ENCODE measurements around the gene CRTAC1. TPM values are rescaled to one million over a fixed set of nuclear protein-coding genes. Genes with fewer than 3 reads are reported as not detected.

CRTAC1 gene
- polyA plus RNA-seq, 3 donors: not detected

DNA sequence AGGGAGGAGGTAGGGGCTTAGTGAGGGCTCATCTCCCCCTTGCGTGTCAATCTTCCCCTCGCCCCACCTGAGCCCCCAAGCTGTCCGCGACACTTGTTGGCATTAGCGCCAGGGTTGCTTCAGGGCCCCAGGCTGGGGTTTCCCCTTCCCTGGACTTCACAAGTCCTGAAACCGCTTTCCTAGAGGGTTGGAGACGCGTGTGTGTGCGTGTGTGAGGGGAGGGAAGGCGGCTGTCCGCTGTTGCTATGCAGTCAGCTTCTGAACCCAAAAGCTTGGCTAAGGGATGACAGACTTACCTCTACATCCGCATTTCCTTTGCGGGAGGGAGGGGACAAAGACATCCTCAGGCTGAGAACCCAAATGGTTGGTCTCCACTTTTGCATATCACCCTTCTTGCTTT, 180.0 kb downstream of the CRTAC1 start:
- H2AFZ ChIP-seq (ENCODE audit: insufficient read depth, low read depth, low read length, poor library complexity, severe bottlenecking): no peak overlapping the region
- peak in 1 of 3 donors; percentile 10 for DNase-seq
- no peak overlapping the region for H3K27ac ChIP-seq (ENCODE audit: low read depth in 1 of 2, low read length in 2 of 2)
- peaks cover 39 to 64% of the 10 kb centered on the region in 2 donors for H3K27me3 ChIP-seq (ENCODE audit: control insufficient read depth in 2 of 2, insufficient read depth in 2 of 2, low read length in 2 of 2)
- WGBS (ENCODE audit: insufficient coverage): 42% methylated on average over 2 of the region's 13 CpGs
- H3K4me1 Mint-ChIP-seq: peaks cover 11% of the 10 kb centered on the region
- TF ChIP-seq, protein P1, sequence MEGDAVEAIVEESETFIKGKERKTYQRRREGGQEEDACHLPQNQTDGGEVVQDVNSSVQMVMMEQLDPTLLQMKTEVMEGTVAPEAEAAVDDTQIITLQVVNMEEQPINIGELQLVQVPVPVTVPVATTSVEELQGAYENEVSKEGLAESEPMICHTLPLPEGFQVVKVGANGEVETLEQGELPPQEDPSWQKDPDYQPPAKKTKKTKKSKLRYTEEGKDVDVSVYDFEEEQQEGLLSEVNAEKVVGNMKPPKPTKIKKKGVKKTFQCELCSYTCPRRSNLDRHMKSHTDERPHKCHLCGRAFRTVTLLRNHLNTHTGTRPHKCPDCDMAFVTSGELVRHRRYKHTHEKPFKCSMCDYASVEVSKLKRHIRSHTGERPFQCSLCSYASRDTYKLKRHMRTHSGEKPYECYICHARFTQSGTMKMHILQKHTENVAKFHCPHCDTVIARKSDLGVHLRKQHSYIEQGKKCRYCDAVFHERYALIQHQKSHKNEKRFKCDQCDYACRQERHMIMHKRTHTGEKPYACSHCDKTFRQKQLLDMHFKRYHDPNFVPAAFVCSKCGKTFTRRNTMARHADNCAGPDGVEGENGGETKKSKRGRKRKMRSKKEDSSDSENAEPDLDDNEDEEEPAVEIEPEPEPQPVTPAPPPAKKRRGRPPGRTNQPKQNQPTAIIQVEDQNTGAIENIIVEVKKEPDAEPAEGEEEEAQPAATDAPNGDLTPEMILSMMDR (IDR thresholded peaks at IDR 0.05): no peak
- peak overlapping the region; percentile 55 to 78 for H3K4me3 Mint-ChIP-seq
- no peak overlapping the region for H3K9ac ChIP-seq (ENCODE audit: insufficient read depth, low read length, poor library complexity, severe bottlenecking)
- H3K27me3 Mint-ChIP-seq (ENCODE audit: low read depth in 3 of 3): peaks cover 44 to 70% (median 55%) of the 10 kb centered on the region in 3 donors
- H3K79me2 ChIP-seq (ENCODE audit: insufficient read depth, low read length): no peaks in the 10 kb centered on the region
- H3K27ac Mint-ChIP-seq: no peak overlapping the region
- H3K4me1 ChIP-seq (ENCODE audit: control insufficient read depth in 1 of 2, insufficient read depth in 2 of 2, low read length in 2 of 2): peaks cover 4 to 6% of the 10 kb centered on the region in 2 donors
- H3K4me3 ChIP-seq (replicated peaks in 1 of 3; ENCODE audit: low read depth in 2 of 3, low read length in 3 of 3): no peak overlapping the region
- H3K9me3 Mint-ChIP-seq: peaks cover 0 to 17% (median 1%) of the 10 kb centered on the region in 7 donors
- peaks cover 0 to 12% of the 10 kb centered on the region in 2 donors for H3K9me3 ChIP-seq (replicated peaks in 1 of 2; ENCODE audit: control insufficient read depth in 1 of 2, insufficient read depth in 1 of 2, low read length in 2 of 2)
- no peaks in the 10 kb centered on the region for H3K36me3 ChIP-seq (replicated peaks in 1 of 2; ENCODE audit: control insufficient read depth in 1 of 2, insufficient read depth in 2 of 2, low read length in 2 of 2)
- H3K4me2 ChIP-seq (replicated peaks; ENCODE audit: extremely low read depth, low read length, poor library complexity, severe bottlenecking): no peak overlapping the region
- peaks cover 0 to 1% of the 10 kb centered on the region in 2 donors for H3K36me3 Mint-ChIP-seq
- intact Hi-C loops (cut with micrococcal nuclease): no loop called here
- no peaks in the 10 kb centered on the region for H4K20me1 ChIP-seq (ENCODE audit: insufficient read depth, low read length)

DNA sequence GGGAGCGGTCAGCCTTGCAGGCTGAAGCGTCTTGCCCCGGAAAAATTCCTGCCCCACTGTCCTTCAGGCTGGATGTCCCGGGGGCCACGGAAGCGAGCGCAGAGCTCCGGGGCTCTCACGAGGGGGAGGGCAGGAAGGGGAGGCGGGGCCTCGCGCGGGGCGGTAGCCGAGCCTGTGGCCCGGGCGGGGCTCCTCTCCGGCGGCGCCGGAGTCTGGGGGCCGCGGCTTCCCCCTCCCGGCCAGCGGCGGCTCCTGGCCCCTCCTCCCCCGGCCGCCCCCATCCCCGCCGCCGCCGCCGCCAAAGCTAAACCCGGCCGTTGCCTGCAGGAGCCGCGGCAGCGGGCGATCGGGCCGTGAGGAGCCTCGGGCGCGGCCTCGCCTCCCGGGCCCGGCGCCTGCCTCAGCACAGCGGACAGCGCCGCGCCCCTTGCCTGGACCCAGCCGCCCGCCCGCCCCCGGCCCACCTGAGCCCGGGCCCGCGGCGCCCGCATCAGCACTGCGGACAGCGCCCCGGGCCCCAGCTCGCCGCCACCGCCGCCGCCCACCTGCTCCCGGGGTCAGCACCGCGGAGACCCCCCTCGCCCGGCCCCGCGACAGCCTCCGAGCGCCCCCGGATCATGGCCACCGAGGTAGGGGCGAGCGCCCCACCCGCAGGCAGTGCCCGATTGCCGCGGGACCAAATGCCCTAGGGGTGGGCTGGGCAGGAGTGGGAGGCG, 180.6 kb downstream of the CRTAC1 start, which contains the start of gene GOLGA7B:
Gene GOLGA7B (plus strand): TSS at position 157 of the 716 bp plus-strand sequence. CDS start 461 bp downstream, at position 618.
- WGBS (ENCODE audit: insufficient coverage): under 1% methylated on average over 61 of the region's 87 CpGs
- Histone ChIP-seq H3K4me3 (replicated peaks in 1 of 3; ENCODE audit: low read depth in 2 of 3, low read length in 3 of 3) (peak within 1 kb of the TSS; percentile 43 to 74 (median 49)), H4K20me1 (ENCODE audit: insufficient read depth, low read length) (no peaks in the 10 kb centered on the region), H3K27ac (ENCODE audit: low read depth in 1 of 2, low read length in 2 of 2) (no peak within 1 kb of the TSS), H3K9ac (ENCODE audit: insufficient read depth, low read length, poor library complexity, severe bottlenecking) (peak within 1 kb of the TSS; percentile 32), H2AFZ (ENCODE audit: insufficient read depth, low read depth, low read length, poor library complexity, severe bottlenecking) (peak within 1 kb of the TSS; percentile 72), H3K36me3 (replicated peaks in 1 of 2; ENCODE audit: control insufficient read depth in 1 of 2, insufficient read depth in 2 of 2, low read length in 2 of 2) (no peaks in the 10 kb centered on the region), H3K79me2 (ENCODE audit: insufficient read depth, low read length) (no peaks in the 10 kb centered on the region), H3K4me2 (replicated peaks; ENCODE audit: extremely low read depth, low read length, poor library complexity, severe bottlenecking) (peak within 1 kb of the TSS; percentile 86), H3K9me3 (replicated peaks in 1 of 2; ENCODE audit: control insufficient read depth in 1 of 2, insufficient read depth in 1 of 2, low read length in 2 of 2) (peaks cover 0 to 12% of the 10 kb centered on the region in 2 donors), H3K27me3 (ENCODE audit: control insufficient read depth in 2 of 2, insufficient read depth in 2 of 2, low read length in 2 of 2) (peaks cover 39 to 64% of the 10 kb centered on the region in 2 donors), H3K4me1 (ENCODE audit: control insufficient read depth in 1 of 2, insufficient read depth in 2 of 2, low read length in 2 of 2) (peaks cover 4 to 6% of the 10 kb centered on the region in 2 donors)
- H3K4me1 Mint-ChIP-seq: peaks cover 11% of the 10 kb centered on the region
- H3K4me3 Mint-ChIP-seq: peak within 1 kb of the TSS; percentile 78 to 88
- peaks cover 0 to 1% of the 10 kb centered on the region in 2 donors for H3K36me3 Mint-ChIP-seq
- H3K27me3 Mint-ChIP-seq (ENCODE audit: low read depth in 3 of 3): peaks cover 44 to 70% (median 55%) of the 10 kb centered on the region in 3 donors
- TF ChIP-seq, protein P1 (IDR thresholded peaks at IDR 0.05): no peak
- H3K9me3 Mint-ChIP-seq: peaks cover 0 to 17% (median 1%) of the 10 kb centered on the region in 7 donors
- no peak for DNase-seq
- no peak within 1 kb of the TSS for H3K27ac Mint-ChIP-seq
- intact Hi-C loops (cut with micrococcal nuclease): no loop called here
